ENCODE data around the gene SUMO1.

Gene SUMO1

GRCh38 chr2:202221873-202222272, 16.5 kb downstream of the SUMO1 start:
- TF ChIP-seq, protein P1, sequence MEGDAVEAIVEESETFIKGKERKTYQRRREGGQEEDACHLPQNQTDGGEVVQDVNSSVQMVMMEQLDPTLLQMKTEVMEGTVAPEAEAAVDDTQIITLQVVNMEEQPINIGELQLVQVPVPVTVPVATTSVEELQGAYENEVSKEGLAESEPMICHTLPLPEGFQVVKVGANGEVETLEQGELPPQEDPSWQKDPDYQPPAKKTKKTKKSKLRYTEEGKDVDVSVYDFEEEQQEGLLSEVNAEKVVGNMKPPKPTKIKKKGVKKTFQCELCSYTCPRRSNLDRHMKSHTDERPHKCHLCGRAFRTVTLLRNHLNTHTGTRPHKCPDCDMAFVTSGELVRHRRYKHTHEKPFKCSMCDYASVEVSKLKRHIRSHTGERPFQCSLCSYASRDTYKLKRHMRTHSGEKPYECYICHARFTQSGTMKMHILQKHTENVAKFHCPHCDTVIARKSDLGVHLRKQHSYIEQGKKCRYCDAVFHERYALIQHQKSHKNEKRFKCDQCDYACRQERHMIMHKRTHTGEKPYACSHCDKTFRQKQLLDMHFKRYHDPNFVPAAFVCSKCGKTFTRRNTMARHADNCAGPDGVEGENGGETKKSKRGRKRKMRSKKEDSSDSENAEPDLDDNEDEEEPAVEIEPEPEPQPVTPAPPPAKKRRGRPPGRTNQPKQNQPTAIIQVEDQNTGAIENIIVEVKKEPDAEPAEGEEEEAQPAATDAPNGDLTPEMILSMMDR (IDR thresholded peaks at IDR 0.05; ENCODE audit: insufficient read depth, low read depth, low read length, missing control alignments): no peak
- H3K4me3 ChIP-seq (ENCODE audit: low read length): no peak overlapping the region
- DNase-seq (ENCODE audit: low read depth): no peak

DNA sequence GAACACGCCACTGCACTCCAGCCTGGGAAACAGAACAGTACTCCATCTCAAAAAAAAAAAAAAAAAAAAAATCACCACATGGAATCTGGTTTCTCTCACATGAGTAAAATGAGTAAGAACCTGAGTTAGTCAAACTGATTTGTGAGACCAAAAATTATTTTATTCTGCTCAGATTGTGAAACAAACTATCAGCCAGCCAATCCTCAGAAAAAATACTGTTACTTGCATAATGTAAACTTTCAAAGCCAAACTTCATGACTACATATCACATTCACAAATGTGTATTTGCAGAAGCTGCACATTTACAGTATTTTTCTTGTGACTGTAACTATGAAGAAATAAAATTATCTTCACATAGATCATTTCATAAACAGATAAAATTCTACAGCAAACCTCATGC, 23.2 kb downstream of the SUMO1 start:
- no peak for DNase-seq (ENCODE audit: low read depth)
- TF ChIP-seq, protein P1 (IDR thresholded peaks at IDR 0.05; ENCODE audit: insufficient read depth, low read depth, low read length, missing control alignments): no peak
- no peak overlapping the region for H3K4me3 ChIP-seq (ENCODE audit: low read length)

DNA sequence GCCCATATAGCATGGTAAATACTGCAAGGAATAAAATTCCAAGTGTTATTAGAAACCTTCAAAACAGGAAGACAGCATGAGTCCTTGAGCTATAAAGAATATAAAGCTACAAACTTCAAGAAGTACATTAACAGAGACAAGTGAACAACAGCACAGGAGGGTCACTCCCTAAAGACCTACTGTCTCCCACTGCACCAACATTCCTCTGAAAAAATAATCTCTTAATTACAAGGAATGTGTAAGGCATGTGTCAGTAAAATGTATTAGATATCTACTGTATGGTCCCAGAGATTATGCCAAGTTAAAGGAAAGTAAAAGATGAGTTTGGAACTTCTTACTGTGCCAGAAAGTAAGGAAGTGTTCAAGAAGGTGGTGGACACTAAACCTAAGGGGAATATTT, 29.9 kb downstream of the SUMO1 start:
- TF ChIP-seq, protein P1 (IDR thresholded peaks at IDR 0.05; ENCODE audit: insufficient read depth, low read depth, low read length, missing control alignments): no peak
- no peak overlapping the region for H3K4me3 ChIP-seq (ENCODE audit: low read length)
- no peak for DNase-seq (ENCODE audit: low read depth)

DNA sequence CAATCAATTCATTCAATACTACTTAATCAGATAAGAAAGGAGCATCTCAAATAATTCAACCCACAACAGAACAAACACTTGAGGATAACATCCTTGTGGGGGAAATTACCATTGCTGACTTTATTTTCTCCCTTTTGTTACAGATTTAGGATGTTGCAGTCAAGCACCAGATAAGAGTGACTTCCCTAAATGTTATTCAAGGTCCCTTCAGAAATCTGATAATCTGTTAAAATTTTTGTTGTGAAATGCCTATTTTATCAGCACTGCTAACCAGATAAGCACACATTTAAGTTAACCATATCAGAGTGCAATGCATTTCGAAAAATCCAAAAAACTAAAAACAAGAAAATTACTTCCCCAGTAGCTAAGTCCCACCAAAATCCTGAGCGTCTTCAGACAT, 33.5 kb downstream of the SUMO1 start:
- DNase-seq (ENCODE audit: low read depth): no peak
- H3K4me3 ChIP-seq (ENCODE audit: low read length): no peak overlapping the region
- TF ChIP-seq, protein P1 (IDR thresholded peaks at IDR 0.05; ENCODE audit: insufficient read depth, low read depth, low read length, missing control alignments): no peak

- no peak overlapping the region for H3K4me3 ChIP-seq (ENCODE audit: low read length)
- TF ChIP-seq, protein P1 (IDR thresholded peaks at IDR 0.05; ENCODE audit: insufficient read depth, low read depth, low read length, missing control alignments): no peak
- DNase-seq (ENCODE audit: low read depth): no peak
Measured at GRCh38 chr2:202203348-202203747, 35.0 kb downstream of the SUMO1 start.

GRCh38 chr2:202201220-202202160, 36.9 kb downstream of the SUMO1 start:
- DNase-seq (ENCODE audit: low read depth): no peak
- TF ChIP-seq, protein P1 (IDR thresholded peaks at IDR 0.05; ENCODE audit: insufficient read depth, low read depth, low read length, missing control alignments): no peak

GRCh38 chr2:202196727-202197126, 41.7 kb downstream of the SUMO1 start:
- TF ChIP-seq, protein P1 (IDR thresholded peaks at IDR 0.05; ENCODE audit: insufficient read depth, low read depth, low read length, missing control alignments): no peak
- H3K4me3 ChIP-seq (ENCODE audit: low read length): no peak overlapping the region
- DNase-seq (ENCODE audit: low read depth): no peak

More at GRCh38 chr2:202201220-202202160, 36.9 kb downstream of the SUMO1 start:
- no peak overlapping the region for H3K4me3 ChIP-seq (ENCODE audit: low read length)

All from epithelial cell of esophagus (primary cell).